Measurements from ENCODE around the gene HEYL.
A peak's percentile ranks its signal among the peaks of the same experiment; 100 is the strongest.
"Not testable (repeated sequence)": the region's sequence is repeated elsewhere in the genome, so short reads cannot be mapped to it uniquely, and the experiment has no call there.

The HEYL gene

GRCh38 chr1:39635871-39636210 is 3.6 kb downstream of the HEYL start:
- DNase-seq = no peak

GRCh38 chr1:39635205-39635870 is 4.1 kb downstream of the HEYL start:
- no peak for DNase-seq

- no peak for DNase-seq
These were observed 6.0 kb downstream of the HEYL start for GRCh38 chr1:39633422-39633821.

GRCh38 chr1:39632682-39633417 is 6.6 kb downstream of the HEYL start:
- no peak for DNase-seq

- no peak for DNase-seq
These were observed 7.1 kb downstream of the HEYL start for GRCh38 chr1:39632323-39632681.

- DNase-seq = no peak
These were observed 7.8 kb downstream of the HEYL start for GRCh38 chr1:39631361-39632322.

DNA sequence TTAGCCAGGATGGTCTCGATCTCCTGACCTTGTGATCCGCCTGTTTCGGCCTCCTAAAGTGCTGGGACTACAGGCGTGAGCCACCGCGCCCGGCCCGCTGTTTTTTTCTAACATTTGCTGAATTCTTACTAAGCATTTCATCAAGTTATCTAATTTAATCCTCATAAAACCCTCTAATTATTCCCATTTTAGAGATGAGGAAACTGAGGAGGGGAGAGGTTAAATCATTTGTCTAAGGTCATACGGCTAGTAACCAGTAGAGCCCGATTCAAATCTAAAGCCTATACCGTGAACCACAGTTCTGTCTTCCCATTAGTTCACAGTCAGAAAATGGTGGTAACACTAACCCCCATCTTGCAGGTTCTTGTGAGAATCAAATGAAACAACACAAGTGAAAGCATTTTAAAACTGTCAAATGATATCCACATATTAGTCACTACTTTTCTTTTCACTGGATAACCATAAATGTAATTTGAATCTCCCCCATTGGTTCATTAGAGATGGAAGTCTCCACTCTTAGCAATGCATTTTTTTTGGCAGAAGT is 10.6 kb downstream of the HEYL start:
- no peak for DNase-seq

- no peak for DNase-seq
These were observed 12.8 kb downstream of the HEYL start for GRCh38 chr1:39626646-39627045.

DNA sequence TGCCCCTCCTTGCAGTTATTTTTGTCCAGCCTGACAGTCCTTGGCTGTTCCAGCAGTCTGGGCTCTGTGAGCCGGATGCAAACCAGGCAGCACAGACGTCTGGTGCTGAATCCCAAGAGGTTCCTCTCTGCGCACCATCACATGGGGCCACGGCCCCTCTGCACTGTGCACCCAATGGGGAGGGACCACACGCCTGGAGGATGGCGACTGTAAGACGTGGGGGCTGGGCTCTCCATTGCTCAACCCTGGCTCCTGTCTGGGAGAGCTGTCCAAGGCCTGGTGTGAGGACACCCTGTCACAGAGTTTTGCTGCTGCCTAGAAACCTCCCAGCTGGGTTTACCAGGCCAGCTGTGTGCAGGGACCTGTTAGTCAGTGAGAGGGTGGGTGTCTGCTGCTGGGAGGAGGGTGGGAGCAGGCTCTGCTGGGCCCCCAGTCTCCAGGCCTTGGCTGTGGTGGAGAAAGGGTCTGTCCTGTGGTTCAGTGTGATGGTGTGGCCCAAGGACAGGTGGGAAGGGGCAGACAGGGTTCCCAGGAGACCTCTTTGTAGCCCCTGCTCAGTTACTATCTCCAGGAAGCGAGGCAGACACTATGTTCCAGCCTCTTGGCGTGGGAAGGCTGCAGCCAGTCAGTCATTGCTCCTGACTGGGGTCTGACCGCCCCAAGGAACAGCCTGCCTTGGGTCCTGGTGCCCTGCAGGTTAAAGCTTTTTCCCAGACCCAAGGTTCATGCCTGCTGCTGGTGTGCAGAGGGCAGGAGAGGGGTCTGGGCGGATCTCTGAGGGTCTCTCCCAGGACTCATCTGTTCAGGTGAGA is 13.8 kb downstream of the HEYL start:
- DNase-seq = no peak

DNA sequence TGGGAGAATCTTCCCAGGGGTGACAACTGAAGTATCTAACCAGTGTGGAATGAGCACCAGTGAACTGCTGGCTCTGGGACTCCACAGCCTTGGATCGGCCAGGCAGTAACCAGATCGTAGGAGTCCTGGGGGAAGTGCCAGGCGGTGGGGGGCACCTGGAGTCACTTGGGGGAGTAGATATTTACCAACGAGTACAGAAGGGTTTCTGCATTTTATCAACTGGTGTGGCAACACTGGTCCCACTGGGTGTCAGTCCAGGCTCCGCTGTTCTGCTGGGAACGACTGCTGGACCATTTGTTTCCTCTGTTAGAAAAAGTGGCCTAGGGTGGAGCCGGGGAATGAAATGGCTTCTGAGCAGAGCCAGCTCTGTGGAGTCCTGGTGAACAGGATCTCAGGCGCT is 14.4 kb downstream of the HEYL start:
- DNase-seq = no peak

- DNase-seq = no peak
These were observed 16.4 kb downstream of the HEYL start for GRCh38 chr1:39623053-39623452.

GRCh38 chr1:39622427-39622826 is 17.0 kb downstream of the HEYL start:
- DNase-seq = no peak

DNA sequence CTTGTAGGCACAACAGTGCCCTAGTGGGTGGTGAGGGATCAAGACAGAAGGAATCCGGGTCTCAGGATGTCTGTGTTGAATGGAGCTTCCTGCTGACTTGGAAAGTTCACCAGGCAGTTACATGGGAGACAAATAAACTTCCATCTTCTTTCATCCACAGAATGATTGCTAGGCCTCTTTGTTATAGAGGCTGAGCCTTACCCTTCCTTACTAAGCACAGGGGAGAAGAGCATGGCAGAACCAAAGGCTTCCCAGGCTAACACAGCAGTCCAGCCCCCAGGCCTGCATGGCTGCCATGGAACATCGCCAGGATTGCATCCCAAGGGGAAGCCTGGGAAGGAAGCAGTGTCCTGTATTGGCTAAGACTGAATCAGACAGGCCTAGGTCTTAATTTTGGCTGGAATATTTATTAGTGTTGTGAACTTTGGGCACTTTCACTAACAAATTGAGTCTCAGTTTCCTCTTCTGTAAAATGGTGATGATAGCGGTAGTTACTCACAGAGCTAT is 18.7 kb downstream of the HEYL start:
- no peak for DNase-seq

GRCh38 chr1:39617488-39618049 is 21.9 kb downstream of the HEYL start:
- DNase-seq = no peak

- DNase-seq = no peak
These were observed 24.3 kb downstream of the HEYL start for GRCh38 chr1:39615086-39615673.

DNA sequence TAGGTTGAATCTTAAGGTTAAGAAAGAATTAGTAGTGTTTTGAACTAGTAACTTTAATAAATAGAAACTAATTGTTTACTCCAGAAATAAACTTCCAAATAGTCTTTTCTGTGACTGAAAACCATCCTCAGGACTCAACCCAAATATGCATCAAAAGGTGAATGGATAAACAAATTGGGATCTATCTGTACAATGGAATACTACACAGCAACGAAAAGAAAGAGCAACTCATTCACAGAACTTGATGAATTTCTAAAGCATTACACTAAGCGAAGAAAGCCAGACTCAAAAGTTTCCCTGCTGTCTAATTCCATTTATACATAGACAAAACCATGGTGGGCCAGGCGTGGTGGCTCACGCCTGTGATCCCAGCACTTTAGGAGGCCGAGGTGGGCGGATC is 25.0 kb downstream of the HEYL start:
- no peak for DNase-seq

GRCh38 chr1:39613250-39613649 is 26.2 kb downstream of the HEYL start:
- no peak for DNase-seq

DNA sequence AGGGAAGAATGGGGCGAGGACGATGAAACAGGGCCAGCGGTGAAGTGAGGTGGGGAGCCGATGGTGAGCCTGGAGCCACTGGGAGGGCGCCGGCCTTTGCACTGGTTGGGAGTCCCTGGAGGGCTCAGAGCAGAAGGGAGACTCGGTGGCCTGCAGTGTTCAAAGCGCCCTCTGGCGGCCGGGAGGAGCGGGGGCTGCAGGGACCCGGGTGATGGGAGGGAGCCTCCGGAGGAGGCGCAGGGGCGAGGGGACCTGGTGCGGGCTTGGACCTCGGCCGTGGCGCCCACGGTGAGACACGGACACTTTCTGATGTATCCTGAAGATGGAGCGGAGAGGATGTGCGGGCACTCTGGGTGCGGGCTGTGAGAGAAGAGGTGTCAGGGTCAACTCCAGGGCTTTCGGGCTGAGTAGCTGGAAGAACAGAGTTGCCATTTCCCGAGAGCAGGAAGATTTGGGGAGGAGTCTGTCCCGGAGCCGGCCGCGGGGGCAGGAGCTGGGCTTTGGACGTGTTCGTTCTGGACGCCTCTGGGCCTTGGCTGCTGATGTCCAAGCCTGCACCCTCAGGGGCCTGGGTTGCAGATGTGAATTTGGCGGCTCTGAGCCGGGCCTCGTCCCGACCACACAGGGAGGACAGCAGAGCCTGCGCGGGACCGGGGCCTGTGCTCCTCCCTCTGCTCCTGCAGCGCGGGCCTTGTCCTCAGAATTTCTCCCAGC is 29.7 kb downstream of the HEYL start:
- peak; percentile 23 for DNase-seq

- no peak for DNase-seq
These were observed 30.5 kb downstream of the HEYL start for GRCh38 chr1:39608921-39609320.

DNA sequence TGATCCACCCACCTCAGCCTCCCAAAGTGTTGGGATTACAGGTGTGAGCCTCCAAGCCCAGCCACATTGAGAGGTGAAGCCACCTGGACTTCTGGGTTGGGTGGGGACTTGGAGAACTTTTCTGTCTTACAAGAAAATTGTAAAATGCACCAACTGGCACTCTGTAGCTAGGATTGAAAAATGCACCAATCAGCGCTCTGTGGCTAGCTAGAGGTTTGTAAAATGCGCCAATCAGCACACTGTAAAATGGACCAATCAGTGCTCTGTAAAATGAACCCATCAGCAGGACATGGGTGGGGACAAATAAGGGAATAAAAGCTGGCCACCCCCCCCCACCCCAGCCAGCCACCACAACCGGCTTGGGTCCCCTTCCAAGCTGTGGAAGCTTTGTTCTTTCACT is 35.8 kb downstream of the HEYL start:
- not testable (repeated sequence) for DNase-seq
